ENCODE data around the gene PAPPA2.

DNA sequence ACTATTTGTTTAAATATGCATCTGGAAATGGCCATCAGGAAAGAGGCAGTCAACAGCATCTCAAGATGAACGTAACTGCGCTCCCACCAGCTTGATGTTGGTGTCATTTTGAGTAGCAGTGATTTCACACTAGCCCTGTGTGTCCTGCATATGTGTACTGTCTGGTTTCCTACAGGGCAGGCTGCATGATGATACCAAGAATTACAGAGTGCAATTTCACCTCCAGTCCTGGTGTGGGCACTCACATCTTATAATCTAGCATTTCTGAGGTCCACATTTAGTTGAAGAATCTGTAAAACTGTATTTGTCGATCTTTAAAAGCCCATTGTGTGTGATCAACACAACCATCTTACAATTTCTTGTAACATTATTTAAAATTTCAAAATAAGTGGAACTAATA lies 336.4 kb downstream of the PAPPA2 start:
- TF ChIP-seq, protein P1, sequence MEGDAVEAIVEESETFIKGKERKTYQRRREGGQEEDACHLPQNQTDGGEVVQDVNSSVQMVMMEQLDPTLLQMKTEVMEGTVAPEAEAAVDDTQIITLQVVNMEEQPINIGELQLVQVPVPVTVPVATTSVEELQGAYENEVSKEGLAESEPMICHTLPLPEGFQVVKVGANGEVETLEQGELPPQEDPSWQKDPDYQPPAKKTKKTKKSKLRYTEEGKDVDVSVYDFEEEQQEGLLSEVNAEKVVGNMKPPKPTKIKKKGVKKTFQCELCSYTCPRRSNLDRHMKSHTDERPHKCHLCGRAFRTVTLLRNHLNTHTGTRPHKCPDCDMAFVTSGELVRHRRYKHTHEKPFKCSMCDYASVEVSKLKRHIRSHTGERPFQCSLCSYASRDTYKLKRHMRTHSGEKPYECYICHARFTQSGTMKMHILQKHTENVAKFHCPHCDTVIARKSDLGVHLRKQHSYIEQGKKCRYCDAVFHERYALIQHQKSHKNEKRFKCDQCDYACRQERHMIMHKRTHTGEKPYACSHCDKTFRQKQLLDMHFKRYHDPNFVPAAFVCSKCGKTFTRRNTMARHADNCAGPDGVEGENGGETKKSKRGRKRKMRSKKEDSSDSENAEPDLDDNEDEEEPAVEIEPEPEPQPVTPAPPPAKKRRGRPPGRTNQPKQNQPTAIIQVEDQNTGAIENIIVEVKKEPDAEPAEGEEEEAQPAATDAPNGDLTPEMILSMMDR (IDR thresholded peaks at IDR 0.05), result no peak
- TF ChIP-seq POLR2A (IDR thresholded peaks at IDR 0.05), result no peak
